CD4-positive, alpha-beta T cell treated with Interleukin-21 for 1 hour (primary cell): ENCODE results near the gene RRBP1.

Experiments used
- DNase-seq: peaks from one replicate; pipeline ENCODE4 v3.0.0-alpha.2; 2020

The RRBP1 gene, protein sequence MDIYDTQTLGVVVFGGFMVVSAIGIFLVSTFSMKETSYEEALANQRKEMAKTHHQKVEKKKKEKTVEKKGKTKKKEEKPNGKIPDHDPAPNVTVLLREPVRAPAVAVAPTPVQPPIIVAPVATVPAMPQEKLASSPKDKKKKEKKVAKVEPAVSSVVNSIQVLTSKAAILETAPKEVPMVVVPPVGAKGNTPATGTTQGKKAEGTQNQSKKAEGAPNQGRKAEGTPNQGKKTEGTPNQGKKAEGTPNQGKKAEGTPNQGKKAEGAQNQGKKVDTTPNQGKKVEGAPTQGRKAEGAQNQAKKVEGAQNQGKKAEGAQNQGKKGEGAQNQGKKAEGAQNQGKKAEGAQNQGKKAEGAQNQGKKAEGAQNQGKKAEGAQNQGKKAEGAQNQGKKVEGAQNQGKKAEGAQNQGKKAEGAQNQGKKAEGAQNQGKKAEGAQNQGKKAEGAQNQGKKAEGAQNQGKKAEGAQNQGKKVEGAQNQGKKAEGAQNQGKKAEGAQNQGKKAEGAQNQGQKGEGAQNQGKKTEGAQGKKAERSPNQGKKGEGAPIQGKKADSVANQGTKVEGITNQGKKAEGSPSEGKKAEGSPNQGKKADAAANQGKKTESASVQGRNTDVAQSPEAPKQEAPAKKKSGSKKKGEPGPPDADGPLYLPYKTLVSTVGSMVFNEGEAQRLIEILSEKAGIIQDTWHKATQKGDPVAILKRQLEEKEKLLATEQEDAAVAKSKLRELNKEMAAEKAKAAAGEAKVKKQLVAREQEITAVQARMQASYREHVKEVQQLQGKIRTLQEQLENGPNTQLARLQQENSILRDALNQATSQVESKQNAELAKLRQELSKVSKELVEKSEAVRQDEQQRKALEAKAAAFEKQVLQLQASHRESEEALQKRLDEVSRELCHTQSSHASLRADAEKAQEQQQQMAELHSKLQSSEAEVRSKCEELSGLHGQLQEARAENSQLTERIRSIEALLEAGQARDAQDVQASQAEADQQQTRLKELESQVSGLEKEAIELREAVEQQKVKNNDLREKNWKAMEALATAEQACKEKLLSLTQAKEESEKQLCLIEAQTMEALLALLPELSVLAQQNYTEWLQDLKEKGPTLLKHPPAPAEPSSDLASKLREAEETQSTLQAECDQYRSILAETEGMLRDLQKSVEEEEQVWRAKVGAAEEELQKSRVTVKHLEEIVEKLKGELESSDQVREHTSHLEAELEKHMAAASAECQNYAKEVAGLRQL (N-terminal part only)

DNA sequence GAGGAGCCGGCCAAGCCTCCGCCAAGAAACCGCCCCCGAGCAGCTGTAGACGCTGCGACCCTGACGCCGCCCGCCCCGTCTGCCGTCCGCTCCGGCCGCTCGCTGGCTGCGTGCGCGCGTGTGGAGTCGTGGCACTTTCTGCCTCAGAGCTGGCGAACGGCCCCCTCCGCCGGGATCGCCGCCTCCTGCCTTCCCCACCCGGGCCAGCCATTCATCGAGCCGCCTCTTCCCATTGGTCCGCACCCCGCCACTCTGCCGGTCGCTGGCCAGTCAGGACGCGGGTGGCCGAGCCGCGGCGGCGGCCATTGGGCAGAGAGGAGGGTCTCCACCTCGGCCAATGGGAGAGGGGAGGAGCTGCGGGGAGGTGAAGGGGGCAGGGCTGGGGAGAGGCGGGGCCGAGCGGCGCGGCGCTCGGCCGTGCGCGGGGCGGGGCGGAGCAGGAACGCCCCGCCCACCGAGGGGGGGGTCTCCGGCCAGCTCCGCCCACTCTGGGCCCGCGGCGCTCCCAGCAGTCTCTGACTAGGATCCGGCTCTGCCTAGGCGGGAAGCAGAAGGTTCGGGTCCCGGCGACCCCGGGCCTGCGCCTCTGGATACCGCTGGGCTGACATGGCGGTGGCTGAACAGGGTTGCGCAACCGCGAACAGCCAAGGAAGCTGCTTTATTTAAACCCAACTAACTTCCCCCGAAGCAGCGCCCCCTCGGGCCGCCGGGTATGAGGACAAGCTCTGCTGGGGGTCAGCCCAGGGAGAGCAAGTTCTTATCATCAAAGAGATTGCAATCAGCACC, at the start of gene RRBP1:
Gene RRBP1 (minus strand): TSS at position 140 of the 786 bp plus-strand sequence. CDS start 21,735 bp downstream, outside the sequence.
- peak; percentile 98 for DNase-seq

DNA sequence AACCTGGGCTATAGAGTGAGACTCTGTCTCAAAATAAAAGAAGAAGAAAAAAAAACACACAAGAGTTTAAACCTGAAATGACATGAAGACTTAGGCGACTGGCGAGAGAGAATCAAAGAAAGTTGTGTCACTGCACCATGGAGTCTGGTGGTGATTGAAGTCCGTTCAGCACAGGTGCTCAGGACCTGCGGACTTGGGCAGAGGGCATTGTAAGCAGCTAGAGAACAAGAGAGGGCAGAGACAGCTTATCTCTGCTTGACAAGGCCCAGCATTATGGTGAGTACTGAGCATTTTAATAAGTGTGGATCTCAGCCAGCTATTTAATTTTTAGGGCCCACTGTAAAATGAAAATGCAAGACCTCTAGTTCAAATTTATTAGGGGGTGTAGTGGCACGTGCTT, 49.2 kb upstream of the RRBP1 start:
- no peak for DNase-seq

DNA sequence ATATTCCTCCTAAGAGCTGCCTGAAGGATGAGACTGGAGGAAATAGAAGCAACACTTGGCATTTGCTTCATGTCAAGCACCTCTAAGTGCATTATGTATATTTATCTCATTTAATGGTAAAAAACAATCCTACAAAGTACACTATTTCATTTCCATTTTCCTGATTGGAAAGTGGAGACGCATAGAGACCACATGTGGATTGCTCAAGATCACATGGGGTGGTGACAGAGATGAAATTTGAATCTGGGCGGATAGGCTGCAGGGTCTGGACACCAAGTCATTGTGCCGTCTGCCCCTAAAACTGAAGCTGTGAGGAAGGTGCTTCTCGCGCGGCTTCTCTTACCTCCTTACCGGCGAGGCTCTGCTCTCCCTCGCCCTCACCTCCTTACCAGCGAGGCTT, 48.0 kb upstream of the RRBP1 start:
- no peak for DNase-seq

DNA sequence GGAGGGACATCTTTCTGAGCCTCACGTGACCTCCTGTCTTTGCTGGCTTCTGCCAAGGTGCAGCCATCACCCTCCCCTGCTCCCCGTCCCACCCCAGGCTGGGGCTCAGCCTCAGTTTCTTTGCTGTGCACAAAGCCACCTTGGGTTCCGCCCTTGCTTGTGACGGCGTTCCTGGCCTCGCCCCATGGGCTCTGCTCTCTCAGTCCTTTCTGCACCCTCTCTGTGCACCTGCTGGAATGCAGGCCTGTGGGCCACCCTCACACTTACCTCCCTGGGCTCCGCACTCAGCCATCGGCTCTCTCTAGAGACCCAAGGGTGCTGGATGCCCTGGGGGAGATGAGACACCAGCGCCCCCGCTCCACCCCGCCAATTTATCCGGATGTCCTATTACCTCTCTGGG, 46.0 kb upstream of the RRBP1 start:
- no peak for DNase-seq

DNA sequence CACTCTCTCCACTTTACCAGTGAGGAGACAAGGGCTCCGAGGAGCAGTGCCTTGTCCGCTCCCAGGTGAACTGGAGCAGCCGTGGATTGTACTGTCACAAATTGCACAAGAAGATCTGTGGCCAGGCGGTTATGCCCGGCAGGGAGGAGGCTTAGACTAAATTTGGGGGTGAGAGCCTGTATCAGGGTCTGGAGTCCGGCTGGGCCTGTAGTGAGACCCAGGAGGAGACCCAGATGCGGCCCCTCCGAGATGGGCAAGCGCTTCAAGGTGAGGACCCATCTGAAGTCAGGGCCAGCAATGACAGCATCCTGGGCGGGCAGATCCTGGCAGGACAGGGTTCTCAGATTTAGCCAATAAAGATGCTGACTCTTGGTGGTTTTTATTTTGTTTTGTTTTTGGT, 45.3 kb upstream of the RRBP1 start:
- DNase-seq, result no peak

DNA sequence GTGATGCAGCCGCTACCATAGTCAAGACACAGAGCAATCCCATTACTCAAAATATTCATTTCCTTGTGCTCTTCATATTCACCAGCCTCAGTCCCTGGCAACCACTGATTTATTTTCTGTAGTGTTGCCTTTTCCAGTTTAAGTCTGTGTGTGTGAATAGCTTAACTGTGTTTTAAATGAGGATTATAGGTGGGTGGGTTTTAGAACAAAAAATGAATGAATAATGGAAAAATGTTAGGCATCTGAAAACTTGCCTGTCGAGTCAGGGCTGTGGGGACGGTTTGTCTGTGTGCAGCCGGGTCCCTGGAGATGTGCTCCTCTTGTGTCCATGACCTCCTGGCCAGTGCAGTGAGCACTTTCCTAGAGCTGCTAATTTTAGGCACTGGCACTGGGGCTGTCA, 44.9 kb upstream of the RRBP1 start:
- no peak for DNase-seq

DNA sequence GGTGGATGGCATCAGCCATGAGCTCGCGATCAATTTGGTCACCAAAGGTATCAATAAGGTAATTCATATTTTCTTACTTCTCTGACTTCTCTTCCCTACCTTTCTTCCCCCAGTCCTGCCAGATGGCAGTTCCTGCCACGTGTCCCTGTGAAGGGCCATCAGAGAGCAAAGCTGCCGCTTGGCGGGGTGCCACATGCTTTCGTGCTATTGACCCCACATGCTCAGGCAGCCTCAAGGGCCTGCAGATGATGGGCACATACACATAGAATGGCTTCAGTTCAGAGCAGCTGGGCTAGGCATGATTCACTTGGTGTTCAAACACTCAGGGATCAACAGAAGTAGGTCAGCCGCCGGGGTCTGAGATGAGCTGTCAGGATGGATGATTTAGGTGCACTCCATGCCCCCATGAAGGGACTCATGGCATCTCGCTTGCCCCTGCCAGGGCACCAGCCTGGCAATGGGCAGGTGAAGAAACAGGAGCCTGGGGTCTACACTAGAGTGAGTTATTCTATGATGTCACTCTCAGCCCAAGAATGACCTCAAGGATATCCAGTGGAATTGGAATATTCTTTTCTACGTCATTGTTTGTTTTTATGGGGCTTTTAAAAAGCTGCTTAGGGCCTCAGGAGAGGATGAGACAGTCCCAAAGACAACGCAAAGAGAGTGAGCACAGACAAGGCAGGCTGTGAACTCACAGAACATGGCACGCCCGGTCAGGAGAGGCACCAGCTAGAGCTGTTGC, 43.2 kb upstream of the RRBP1 start:
- DNase-seq, result no peak

DNA sequence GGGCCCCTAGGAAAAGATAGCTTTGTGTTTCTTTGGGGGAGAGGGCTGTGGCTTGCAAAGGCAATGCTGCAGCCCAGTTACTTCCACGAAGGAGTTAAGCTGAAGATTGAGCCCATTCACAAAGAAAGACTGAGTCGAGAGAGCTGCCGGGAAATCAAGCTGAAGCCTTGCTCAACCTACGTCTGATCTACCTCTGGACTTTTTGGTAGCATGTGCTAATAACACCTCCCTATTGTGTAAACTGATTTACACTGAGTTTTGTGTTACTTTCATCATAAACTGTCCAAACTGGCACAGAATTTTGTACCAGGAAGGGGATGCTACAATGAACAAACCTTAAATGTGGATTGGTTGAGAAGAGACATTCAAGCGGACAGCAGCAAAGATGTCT, 41.3 kb upstream of the RRBP1 start:
- DNase-seq, result no peak

DNA sequence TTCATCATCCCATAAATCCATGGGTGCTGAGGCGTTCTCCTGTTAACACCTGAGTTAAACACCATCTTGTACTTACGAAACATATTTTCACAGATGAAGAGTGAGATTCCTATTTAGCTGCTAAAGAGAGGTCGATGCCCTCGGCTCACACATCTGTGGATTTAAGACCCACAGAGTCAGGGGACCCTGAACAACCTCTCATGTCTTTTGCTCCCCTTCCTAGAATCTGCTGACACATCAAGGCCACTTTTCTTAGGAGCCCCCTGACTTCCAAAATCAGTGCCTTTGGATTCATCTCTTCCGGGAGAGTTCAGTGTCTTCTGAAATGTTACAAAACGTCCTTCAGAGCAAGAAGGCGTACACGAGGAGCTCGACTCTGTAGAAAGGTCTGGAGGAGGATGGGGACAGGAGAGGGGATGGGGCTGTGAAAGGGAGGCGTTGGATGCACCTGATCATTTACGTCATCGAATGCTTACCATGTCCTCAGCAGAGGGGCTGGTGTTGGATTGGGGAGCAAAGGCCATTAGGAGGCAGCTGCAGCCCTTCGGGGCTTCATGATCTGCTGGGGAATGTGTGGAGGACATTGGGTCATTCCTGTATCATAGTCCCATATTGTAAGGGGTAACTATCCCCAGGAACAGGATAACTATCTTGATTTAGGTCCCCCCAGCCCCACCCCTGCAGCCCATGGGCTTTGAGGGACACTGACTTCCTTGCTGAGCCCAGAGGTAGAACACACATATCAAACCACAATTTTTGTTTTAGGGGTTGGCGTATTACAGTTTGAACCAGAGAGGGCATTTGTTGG, 40.7 kb upstream of the RRBP1 start:
- DNase-seq, result no peak

DNA sequence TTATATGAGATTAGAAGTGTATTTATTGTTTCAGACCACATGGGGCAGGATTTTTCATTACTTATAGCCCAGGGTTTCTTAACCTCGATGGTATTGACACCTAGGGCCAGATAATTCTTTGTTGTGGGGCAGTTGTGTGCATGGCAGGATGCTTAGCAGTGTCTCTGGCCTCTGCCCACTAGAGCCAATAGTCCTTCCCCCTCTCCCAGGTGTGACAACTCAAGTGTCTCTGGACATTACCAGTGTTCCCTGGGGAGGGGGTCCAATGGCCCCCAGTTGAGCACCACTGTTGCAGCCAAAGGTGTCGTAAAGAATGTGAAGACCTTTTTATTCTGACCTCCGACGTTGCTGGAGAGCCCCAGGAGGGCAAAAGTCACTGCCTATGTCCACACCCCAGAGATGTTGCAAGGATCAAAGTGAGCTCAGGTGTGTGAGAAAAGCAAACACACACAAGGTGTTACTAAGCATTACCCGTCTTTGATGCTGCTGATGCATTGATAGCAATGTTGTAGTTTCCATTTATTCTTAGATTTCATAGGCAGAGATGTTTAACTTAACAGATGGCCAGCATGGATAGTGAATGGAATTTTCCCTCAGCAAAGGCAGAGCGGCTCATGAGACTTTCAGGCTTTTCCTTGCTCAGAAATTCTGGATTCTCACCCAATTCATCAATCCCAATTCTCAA, 39.9 kb upstream of the RRBP1 start:
- DNase-seq, result no peak

DNA sequence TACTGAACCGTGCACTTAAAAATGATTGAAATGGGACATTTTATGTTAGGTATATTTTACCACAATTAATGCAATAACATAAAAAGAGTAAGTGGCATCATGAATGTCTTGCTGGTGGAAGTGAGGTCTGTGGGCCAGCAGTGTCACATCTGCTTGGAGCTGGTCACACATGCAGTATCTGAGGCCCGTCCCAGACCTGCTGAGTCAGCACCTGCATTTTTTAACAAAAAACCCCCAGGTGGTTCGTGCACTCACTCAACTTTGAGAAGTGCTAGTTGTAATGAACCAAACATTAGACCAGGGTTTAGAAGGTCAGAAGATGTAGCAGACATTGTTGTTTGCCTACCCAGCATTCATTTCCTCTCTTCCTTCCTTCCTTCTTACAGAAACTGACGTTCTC, 38.7 kb upstream of the RRBP1 start:
- DNase-seq, result no peak

DNA sequence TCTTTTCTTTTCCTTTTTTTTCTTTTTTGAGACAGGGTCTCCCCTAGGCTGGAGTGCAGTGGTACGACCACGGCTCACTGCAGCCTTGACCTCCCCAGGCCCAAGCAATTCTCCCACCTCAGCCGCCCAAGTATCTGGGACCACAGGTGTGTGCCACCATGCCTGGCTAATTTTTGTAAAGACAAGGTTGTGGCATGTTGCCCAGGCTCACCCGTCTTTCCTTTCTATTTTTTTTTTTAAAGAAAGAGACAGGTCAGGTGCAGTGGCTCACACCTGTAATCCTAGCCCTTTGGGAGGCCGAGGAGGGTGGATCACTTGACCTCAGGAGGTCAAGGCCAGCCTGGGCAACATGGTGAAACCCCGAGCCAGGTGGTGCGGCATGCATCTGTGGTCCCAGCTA, 34.3 kb upstream of the RRBP1 start:
- DNase-seq, result no peak

DNA sequence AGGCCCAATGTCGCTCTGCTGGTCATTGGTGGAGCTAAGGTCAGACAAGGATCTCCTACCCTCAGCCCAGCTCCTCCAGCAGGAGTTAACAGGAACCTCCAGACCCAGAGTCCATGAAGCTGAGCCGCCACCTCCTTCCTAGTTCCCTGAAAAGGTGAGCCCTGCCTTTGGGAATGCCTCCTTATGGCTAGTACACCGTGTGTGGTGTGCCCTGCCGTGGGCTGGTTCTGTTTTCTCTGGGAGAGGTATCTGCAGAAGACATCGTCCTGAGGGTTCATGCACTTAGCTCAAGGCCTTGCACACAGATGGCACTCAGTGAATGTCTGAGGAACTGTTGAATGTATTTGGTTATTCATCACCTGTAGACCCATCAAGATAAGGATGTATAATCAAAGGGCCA, 33.0 kb upstream of the RRBP1 start:
- no peak for DNase-seq

DNA sequence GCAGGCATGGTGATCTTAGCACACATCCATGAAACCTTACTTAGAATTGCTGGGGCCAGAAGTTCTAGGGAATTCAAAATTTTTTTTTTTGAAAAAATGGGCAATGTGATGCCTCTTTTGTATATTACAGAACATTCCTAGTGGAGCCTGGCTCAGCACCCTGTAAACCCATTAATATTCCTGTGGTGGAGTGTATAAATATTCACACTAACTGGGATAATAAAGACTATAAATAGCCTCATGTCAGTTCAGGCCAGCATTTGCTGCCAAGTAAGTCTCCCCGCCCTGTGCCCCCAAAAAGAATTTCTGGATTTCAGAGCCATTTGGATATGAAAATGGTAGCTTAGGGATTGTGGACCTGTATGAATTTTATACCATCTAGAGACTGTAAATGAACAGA, 32.6 kb upstream of the RRBP1 start:
- DNase-seq, result no peak

DNA sequence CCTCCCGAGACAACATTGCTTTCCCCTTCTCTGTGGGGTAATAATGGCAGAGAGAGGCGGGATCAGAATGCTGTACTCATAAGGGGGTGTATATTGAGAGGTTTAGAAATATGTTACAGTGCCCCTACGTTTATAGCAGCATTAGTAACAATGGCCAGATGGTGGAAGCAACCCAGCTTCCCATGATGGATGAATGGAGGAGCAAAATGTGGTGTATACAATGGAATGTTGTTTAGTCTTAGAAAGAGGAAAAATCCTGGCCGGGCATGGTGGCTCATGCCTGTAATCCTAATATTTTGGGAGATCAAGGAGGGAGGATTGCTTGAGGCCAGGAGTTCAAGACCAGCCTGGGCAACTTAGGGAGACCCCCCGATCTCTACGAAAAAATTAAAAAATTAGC, 30.7 kb upstream of the RRBP1 start:
- DNase-seq, result no peak

DNA sequence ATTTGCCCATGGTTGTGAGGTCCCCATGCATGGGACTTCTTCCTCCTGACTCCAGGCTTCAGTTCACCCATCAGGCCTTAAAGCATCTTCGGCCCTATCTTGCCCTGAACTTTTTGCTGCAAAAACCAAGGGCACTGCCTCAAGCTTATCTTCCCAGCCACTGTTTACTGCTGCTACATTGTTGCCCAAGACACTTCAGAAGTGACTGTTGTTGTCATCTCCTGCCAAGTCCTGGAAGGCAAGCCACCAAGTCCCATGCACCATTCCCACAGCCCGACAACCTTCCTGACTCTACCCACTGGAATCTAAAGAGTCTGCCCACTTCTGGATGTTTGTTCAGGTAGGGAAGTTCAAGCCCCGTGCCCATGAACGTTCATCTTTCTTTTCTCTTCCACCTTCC, 30.2 kb upstream of the RRBP1 start:
- DNase-seq, result no peak

DNA sequence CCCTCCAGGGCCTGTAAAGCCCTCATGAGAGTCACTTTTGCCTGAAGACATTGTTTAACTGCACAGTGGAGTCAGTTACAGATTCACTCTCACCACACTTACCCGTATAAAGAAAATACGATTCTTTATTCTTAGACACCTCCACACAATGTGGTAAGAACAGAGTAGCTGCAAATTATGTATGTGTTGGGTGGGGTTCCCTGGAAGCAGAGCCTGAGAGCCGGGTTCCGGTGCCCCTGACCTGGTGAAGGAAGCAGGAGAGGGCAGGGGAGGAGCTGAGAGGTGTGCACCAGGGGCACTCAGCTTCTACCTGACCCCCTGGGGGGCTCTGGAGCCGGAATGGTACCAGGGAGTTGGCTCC, 29.2 kb upstream of the RRBP1 start:
- no peak for DNase-seq

DNA sequence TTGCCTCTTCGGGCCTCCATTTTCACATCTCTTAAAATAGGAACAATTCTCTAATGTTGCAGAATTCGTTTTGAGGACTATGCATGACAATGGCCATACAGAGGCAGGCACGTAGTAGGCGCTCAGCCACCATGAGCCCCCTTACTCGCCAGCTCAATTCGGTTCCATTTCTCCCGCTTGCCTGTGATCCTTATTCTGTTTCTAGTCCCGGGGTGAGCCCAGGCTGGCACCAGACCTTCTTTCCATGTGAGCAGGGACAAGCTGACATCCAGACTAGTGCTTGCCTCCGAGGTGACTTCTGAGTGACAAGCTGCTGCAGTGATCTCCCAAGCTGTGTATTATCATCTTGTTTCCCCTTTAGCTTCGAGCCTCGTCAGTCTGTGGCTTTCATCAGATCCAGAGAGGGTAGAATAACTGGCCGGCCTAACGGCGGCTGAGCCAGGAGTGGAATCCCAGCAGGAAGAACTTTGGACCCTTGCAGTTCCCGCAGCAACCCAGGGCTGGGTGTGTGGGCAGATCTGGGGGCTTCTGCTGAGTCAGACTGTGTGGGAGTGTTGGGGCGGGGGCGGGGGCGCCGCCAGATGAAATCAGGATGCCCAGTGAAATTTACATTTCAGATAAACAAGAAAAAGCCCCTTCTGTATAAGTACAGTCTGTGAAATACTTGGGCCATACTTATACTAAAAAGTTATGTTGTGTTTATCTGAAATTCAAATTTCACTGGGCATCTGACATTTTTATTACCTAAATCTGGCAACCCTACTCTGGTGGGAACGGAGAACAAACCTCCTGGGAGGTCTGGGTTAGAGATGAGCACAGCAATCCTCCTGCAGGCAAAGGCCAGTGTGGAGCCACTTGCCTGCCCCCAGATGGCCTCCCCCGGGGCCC, 28.6 kb upstream of the RRBP1 start:
- no peak for DNase-seq
